GM12878 (cell line): ENCODE results near the gene KAT2B. TPM values are rescaled to one million over a fixed set of nuclear protein-coding genes. Genes with fewer than 3 reads are reported as not detected.

Experiments
- ATAC-seq: fragments of 200-7000 bp; cut with Tn5 transposase; 3 replicates; pipeline ENCODE4 v1.9.1; 2020; ENCODE audit warnings: mild to moderate bottlenecking, moderate library complexity
- BruUV-seq: library from RNA; stranded (reverse); fragments of 400-500 nt; replicated peaks from 2 replicates; lab custom pipeline; 2021; lab: Mats Ljungman, UMichigan
- CTCF ChIA-PET: fragments of 300-600 bp; sonication (Branson Sonifier 250); formaldehyde crosslinking; extraction: SDS; loops from one replicate; lab custom pipeline; 2021; ENCODE audit warnings: inconsistent platforms; lab: Yijun Ruan, JAX
- POLR2A ChIA-PET: fragments of 350-600 bp; formaldehyde crosslinking; extraction: SDS; loops from one replicate; lab custom pipeline; 2021; ENCODE audit warnings: inconsistent platforms; lab: Charles Lee
- RAD21 ChIA-PET: fragments of 300-600 bp; sonication (Branson Sonifier 250); formaldehyde crosslinking; loops from one replicate; lab custom pipeline; 2023; ENCODE audit warnings: antibody characterized with exemption; ENCODE audit not compliant: unreplicated experiment; lab: Charles Lee
- SMC1A ChIA-PET: fragments of 300-600 bp; sonication (Branson Sonifier 250); formaldehyde crosslinking; loops from one replicate; lab custom pipeline; 2023; ENCODE audit not compliant: unreplicated experiment, uncharacterized antibody; lab: Charles Lee
- DNase-seq: peaks from one replicate; pipeline ENCODE4 v3.0.0-alpha.2; 2011; ENCODE audit warnings: low read depth, low spot score
- FAIRE-seq: peaks from 3 replicates; lab custom pipeline; 2011; peaks lifted over from hg19 to GRCh38; lab: Jason Lieb, UNC
- H2AFZ ChIP-seq: 2 replicates; pipeline ENCODE4 v1.6.0; 2011; ENCODE audit warnings: low read depth, low read length, control low read depth; ENCODE audit not compliant: control insufficient read depth
- H3K27ac ChIP-seq: 2 replicates; pipeline ENCODE4 v1.5.1; 2011; ENCODE audit warnings: control low read depth; ENCODE audit not compliant: control insufficient read depth, insufficient read depth
- H3K27me3 ChIP-seq, 2 experiments: replicated peaks in 1 of 2; 2 replicates each; pipeline versions ENCODE4 v1.6.0 to v1.6.1; 2011; ENCODE audit warnings: low read length in 1 of 2; ENCODE audit not compliant: control insufficient read depth in 2 of 2, insufficient read depth in 2 of 2
- H3K36me3 ChIP-seq, 2 experiments: 2 replicates each; pipeline ENCODE4 v1.5.1; 2011; ENCODE audit warnings: low read length in 1 of 2; ENCODE audit not compliant: control insufficient read depth in 2 of 2, insufficient read depth in 2 of 2
- H3K4me1 ChIP-seq: 2 replicates; pipeline ENCODE4 v1.6.1; 2011; ENCODE audit warnings: mild to moderate bottlenecking, low read length, moderate library complexity, mixed read lengths; ENCODE audit not compliant: control insufficient read depth, insufficient read depth
- H3K4me2 ChIP-seq: 2 replicates; pipeline ENCODE4 v1.6.0; 2011; ENCODE audit warnings: control low read depth; ENCODE audit not compliant: control insufficient read depth, insufficient read depth
- H3K4me3 ChIP-seq: fragments of 200-600 bp; sonication (generic); 2 replicates; pipeline ENCODE4 v1.5.1; 2016
- H3K79me2 ChIP-seq: 2 replicates; pipeline ENCODE4 v1.6.0; 2011; ENCODE audit warnings: low read length; ENCODE audit not compliant: control insufficient read depth, insufficient read depth
- H3K9ac ChIP-seq: 2 replicates; pipeline ENCODE4 v1.8.0; 2011; ENCODE audit warnings: low read length, control low read depth, mixed read lengths; ENCODE audit not compliant: control insufficient read depth, insufficient read depth
- H3K9me3 ChIP-seq: replicated peaks from 3 replicates; pipeline ENCODE4 v1.5.1; 2011; ENCODE audit warnings: mild to moderate bottlenecking, low read length; ENCODE audit not compliant: control insufficient read depth, insufficient read depth
- H4K20me1 ChIP-seq: 2 replicates; pipeline ENCODE4 v1.6.0; 2011; ENCODE audit not compliant: control insufficient read depth, insufficient read depth
- ATF7 ChIP-seq: fragments of 450-650 bp; IDR thresholded peaks from 2 replicates; pipeline ENCODE4 v1.6.1; 2016; ENCODE audit warnings: low read depth, mild to moderate bottlenecking
- CEBPB ChIP-seq, 2 experiments: fragments of 150-350 bp in 1 of 2; IDR thresholded peaks; 2 replicates each; pipeline ENCODE4 v1.6.1; 2012 to 2014; ENCODE audit warnings: low read depth in 2 of 2, low read length in 2 of 2, borderline replicate concordance in 1 of 2, inconsistent platforms in 1 of 2
- FOXM1 ChIP-seq: IDR thresholded peaks from 2 replicates; pipeline ENCODE4 v1.6.1; 2012; ENCODE audit warnings: low read depth, mild to moderate bottlenecking, inconsistent platforms, low read length, moderate library complexity
- MAX ChIP-seq: IDR thresholded peaks from 2 replicates; pipeline ENCODE4 v1.6.1; 2012; ENCODE audit warnings: low read depth, low read length, improper control_type of control experiment
- NFYA ChIP-seq: IDR thresholded peaks from 2 replicates; pipeline ENCODE4 v1.6.1; 2011; ENCODE audit warnings: low read depth, mild to moderate bottlenecking, low read length, improper control_type of control experiment, borderline replicate concordance
- PAX8 ChIP-seq: fragments of 450-650 bp; IDR thresholded peaks from 2 replicates; pipeline ENCODE4 v1.6.1; 2017; ENCODE audit warnings: mild to moderate bottlenecking, moderate library complexity
- RCOR1 ChIP-seq: conservative IDR thresholded peaks from 2 replicates; pipeline ENCODE4 v1.6.1; 2012; ENCODE audit warnings: low read depth, low read length, improper control_type of control experiment
- SIX5 ChIP-seq: IDR thresholded peaks from 2 replicates; pipeline ENCODE4 v1.6.1; 2011; ENCODE audit warnings: mild to moderate bottlenecking, low read depth, low read length, moderate library complexity; ENCODE audit not compliant: severe bottlenecking
- SMAD1 ChIP-seq: fragments of 450-650 bp; IDR thresholded peaks from 2 replicates; pipeline ENCODE4 v1.6.1; 2018; ENCODE audit warnings: mild to moderate bottlenecking, low read depth; ENCODE audit not compliant: partially characterized antibody
- SMAD5 ChIP-seq: IDR thresholded peaks from 2 replicates; pipeline ENCODE4 v1.6.1; 2016; ENCODE audit warnings: antibody characterized with exemption, low read depth
- ZSCAN29 ChIP-seq: fragments of 450-650 bp; IDR thresholded peaks from 2 replicates; pipeline ENCODE4 v1.6.1; 2017; ENCODE audit warnings: mild to moderate bottlenecking, moderate library complexity
- WGBS: methylation state at CpG from one replicate; pipeline ENCODE4 v1.1.6; 2016; ENCODE audit warnings: low lambda C conversion rate; ENCODE audit not compliant: insufficient replicate concordance, insufficient coverage; ENCODE audit errors: missing lambda C conversion rate; 5-methylcytosine and 5-hydroxymethylcytosine counted together
- in situ Hi-C: fragments of 300-500 bp; cut with MboI; formaldehyde crosslinking; loops from 9 replicates; pipeline ENCODE4 v1.14.3; 2018; ENCODE audit warnings: mixed read lengths
- intact Hi-C: fragments of 100-400 bp; cut with micrococcal nuclease; formaldehyde crosslinking; loops from one replicate; pipeline ENCODE4 v1.14.2; 2022; ENCODE audit not compliant: unreplicated experiment
- polyA plus RNA-seq, 11 experiments: library from polyadenylated mRNA; depleted of rRNA in 4 of 11; unstranded in 6 of 11; stranded (reverse) in 5 of 11; fragments of >200 nt; fragmentation: Nextera tagmentation in 4 of 11; fragmentation: Illumina TruSeq in 1 of 11; extraction: Ambion mirVana in 4 of 11; extraction: Trizol in 1 of 11; gene quantifications; 1 replicate in 1 of 11; 2 replicates in 10 of 11; pipeline versions ENCODE4 v1.2.1 to v1.2.3, GENCODE V29; 2011 to 2016; ENCODE audit warnings: inconsistent platforms in 2 of 11, missing spikeins in 2 of 11, low read depth in 1 of 11
- total RNA-seq, 4 experiments: library from RNA; depleted of rRNA in 3 of 4; stranded (reverse); fragments of >200 nt in 3 of 4; fragmentation: Illumina TruSeq in 1 of 4; extraction: Trizol in 1 of 4; gene quantifications; 2 replicates each; pipeline versions ENCODE4 v1.2.1 to v1.2.3, GENCODE V29; 2013 to 2021
- TF ChIP-seq, protein P1 (sequence below), 3 experiments: IDR thresholded peaks in 2 of 3; conservative IDR thresholded peaks in 1 of 3; 2 replicates each; pipeline ENCODE4 v1.5.1; 2011; ENCODE audit warnings: low read depth in 3 of 3, low read length in 3 of 3, mild to moderate bottlenecking in 3 of 3, control low read depth in 2 of 3, moderate library complexity in 2 of 3, inconsistent platforms in 1 of 3, mixed read lengths in 1 of 3; ENCODE audit not compliant: control insufficient read depth in 2 of 3, insufficient read depth in 1 of 3; ENCODE audit errors: extremely low read depth in 1 of 3
- TF ChIP-seq, protein P2 (sequence below): IDR thresholded peaks from 2 replicates; pipeline ENCODE4 v1.6.1; 2012; ENCODE audit warnings: mild to moderate bottlenecking, low read depth, low read length

The KAT2B gene
- total and polyA plus RNA-seq, 10 of the 15 experiments (the other 5 are each of a cell fraction or from before 2014, with no cell fraction given), result 2.9 to 15.2 (median 10.2) TPM

GRCh38 chr3:20130106-20130505, 89.9 kb downstream of the KAT2B start (continued):
- no peak for TF ChIP-seq RCOR1
- no peak for TF ChIP-seq SIX5
- TF ChIP-seq, protein P1, sequence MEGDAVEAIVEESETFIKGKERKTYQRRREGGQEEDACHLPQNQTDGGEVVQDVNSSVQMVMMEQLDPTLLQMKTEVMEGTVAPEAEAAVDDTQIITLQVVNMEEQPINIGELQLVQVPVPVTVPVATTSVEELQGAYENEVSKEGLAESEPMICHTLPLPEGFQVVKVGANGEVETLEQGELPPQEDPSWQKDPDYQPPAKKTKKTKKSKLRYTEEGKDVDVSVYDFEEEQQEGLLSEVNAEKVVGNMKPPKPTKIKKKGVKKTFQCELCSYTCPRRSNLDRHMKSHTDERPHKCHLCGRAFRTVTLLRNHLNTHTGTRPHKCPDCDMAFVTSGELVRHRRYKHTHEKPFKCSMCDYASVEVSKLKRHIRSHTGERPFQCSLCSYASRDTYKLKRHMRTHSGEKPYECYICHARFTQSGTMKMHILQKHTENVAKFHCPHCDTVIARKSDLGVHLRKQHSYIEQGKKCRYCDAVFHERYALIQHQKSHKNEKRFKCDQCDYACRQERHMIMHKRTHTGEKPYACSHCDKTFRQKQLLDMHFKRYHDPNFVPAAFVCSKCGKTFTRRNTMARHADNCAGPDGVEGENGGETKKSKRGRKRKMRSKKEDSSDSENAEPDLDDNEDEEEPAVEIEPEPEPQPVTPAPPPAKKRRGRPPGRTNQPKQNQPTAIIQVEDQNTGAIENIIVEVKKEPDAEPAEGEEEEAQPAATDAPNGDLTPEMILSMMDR (IDR thresholded peaks at IDR 0.05 in 2 of 3, conservative IDR thresholded peaks at IDR 0.05 in 1 of 3; ENCODE audit: control insufficient read depth in 2 of 3, extremely low read depth in 1 of 3, insufficient read depth in 1 of 3, low read depth in 3 of 3, low read length in 3 of 3), result no peak
- TF ChIP-seq FOXM1, result no peak
- TF ChIP-seq, protein P2, sequence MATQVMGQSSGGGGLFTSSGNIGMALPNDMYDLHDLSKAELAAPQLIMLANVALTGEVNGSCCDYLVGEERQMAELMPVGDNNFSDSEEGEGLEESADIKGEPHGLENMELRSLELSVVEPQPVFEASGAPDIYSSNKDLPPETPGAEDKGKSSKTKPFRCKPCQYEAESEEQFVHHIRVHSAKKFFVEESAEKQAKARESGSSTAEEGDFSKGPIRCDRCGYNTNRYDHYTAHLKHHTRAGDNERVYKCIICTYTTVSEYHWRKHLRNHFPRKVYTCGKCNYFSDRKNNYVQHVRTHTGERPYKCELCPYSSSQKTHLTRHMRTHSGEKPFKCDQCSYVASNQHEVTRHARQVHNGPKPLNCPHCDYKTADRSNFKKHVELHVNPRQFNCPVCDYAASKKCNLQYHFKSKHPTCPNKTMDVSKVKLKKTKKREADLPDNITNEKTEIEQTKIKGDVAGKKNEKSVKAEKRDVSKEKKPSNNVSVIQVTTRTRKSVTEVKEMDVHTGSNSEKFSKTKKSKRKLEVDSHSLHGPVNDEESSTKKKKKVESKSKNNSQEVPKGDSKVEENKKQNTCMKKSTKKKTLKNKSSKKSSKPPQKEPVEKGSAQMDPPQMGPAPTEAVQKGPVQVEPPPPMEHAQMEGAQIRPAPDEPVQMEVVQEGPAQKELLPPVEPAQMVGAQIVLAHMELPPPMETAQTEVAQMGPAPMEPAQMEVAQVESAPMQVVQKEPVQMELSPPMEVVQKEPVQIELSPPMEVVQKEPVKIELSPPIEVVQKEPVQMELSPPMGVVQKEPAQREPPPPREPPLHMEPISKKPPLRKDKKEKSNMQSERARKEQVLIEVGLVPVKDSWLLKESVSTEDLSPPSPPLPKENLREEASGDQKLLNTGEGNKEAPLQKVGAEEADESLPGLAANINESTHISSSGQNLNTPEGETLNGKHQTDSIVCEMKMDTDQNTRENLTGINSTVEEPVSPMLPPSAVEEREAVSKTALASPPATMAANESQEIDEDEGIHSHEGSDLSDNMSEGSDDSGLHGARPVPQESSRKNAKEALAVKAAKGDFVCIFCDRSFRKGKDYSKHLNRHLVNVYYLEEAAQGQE, result no peak

GRCh38 chr3:20136231-20136630, 96.0 kb downstream of the KAT2B start:
- Histone ChIP-seq H2AFZ (no peak overlapping the region), H3K79me2 (no peaks in the 10 kb centered on the region), H3K9ac (no peak overlapping the region), H3K27ac (no peak overlapping the region), H3K27me3 (no peaks in the 10 kb centered on the region), H3K4me2 (no peak overlapping the region), H3K9me3 (no peaks in the 10 kb centered on the region), H3K4me1 (no peaks in the 10 kb centered on the region), H3K4me3 (no peak overlapping the region), H3K36me3 (peaks cover 0 to 4% of the 10 kb centered on the region in 2 experiments; a peak in 3 of 4 replicates), H4K20me1 (no peaks in the 10 kb centered on the region)
- in situ Hi-C loops (no loop called here), intact Hi-C loops (no loop called here)
- DNase-seq (no peak), FAIRE-seq (no peak), ATAC-seq (no peak)
- CTCF ChIA-PET, result no interaction called here
- RAD21 ChIA-PET, result interaction anchor here (0.9 kb wide), 1 partner anchor 12 kb away, joined by 3 read pairs; no protein-coding TSS in a partner anchor
- SMC1A ChIA-PET, result interaction anchor here (0.6 to 2.5 kb wide), 2 partner anchors 11 to 60 kb away, joined by 3 to 7 read pairs; no protein-coding TSS in a partner anchor
- no TSS peak for BruUV-seq
- POLR2A ChIA-PET, result no interaction called here
- 87% methylated on average over 1 of the region's 1 CpG for WGBS
- TF ChIP-seq PAX8 (no peak), SMAD5 (no peak), ATF7 (no peak), MAX (no peak), SIX5 (no peak), CEBPB (IDR thresholded peaks at IDR 0.05; ENCODE audit: borderline replicate concordance in 1 of 2, low read depth in 2 of 2, low read length in 2 of 2) (no peak), NFYA (no peak), SMAD1 (no peak), ZSCAN29 (no peak)
- TF ChIP-seq, protein P2, result no peak
